Activated CD8-positive, alpha-beta memory T cell treated with anti-CD3 and anti-CD28 coated beads, Interleukin-2, amount 10 ng/mL, durations not matched to agents 7 days and 5 days (primary cell): ENCODE results near the gene CSMD2. TPM values are rescaled to one million over a fixed set of nuclear protein-coding genes. Genes with fewer than 3 reads are reported as not detected.

Source experiments
- ATAC-seq: fragments of 150-1000 bp; cut with Tn5 transposase; one replicate; pipeline ENCODE4 v1.10.0; 2021; ENCODE audit warnings: moderate library complexity
- CTCF ChIA-PET: fragments of 350-600 bp; sonication (Branson Sonifier 250); formaldehyde crosslinking; loops from one replicate; lab custom pipeline; 2021; ENCODE audit warnings: antibody characterized with exemption; lab: Charles Lee
- DNase-seq: peaks from one replicate; pipeline ENCODE4 v3.0.0-alpha.2; 2020
- H3K27ac Mint-ChIP-seq: one replicate; pipeline ENCODE4 v1.8.0; 2021; ENCODE audit warnings: mild to moderate bottlenecking, mixed read lengths
- H3K27me3 Mint-ChIP-seq: one replicate; pipeline ENCODE4 v1.8.0; 2021; ENCODE audit warnings: mixed read lengths
- H3K36me3 Mint-ChIP-seq: one replicate; pipeline ENCODE4 v1.8.0; 2021; ENCODE audit warnings: mild to moderate bottlenecking, mixed read lengths
- H3K4me1 Mint-ChIP-seq: one replicate; pipeline ENCODE4 v1.8.0; 2021; ENCODE audit warnings: mixed read lengths
- H3K4me3 Mint-ChIP-seq: one replicate; pipeline ENCODE4 v1.8.0; 2021; ENCODE audit warnings: mild to moderate bottlenecking, moderate library complexity, mixed read lengths
- H3K9me3 Mint-ChIP-seq: one replicate; pipeline ENCODE4 v1.8.0; 2022; ENCODE audit warnings: low read depth, mixed read lengths
- total RNA-seq, 2 experiments: library from RNA; stranded (reverse); gene quantifications; one replicate each; pipeline ENCODE4 v1.2.3, GENCODE V29; 2021

The CSMD2 gene
- total RNA-seq, 2 experiments from 2014 or later: not detected

- Mint-ChIP-seq H3K27me3 (no peaks in the 10 kb centered on the region), H3K9me3 (no peaks in the 10 kb centered on the region), H3K4me1 (no peaks in the 10 kb centered on the region), H3K4me3 (no peak overlapping the region), H3K36me3 (no peaks in the 10 kb centered on the region), H3K27ac (no peak overlapping the region)
- CTCF ChIA-PET: no interaction called here
- DNase-seq (no peak), ATAC-seq (no peak)
Observed at GRCh38 chr1:33667386-33668282, 497.4 kb downstream of the CSMD2 start.

GRCh38 chr1:33666616-33667015, 498.4 kb downstream of the CSMD2 start:
- no peak overlapping the region for H3K4me3 Mint-ChIP-seq
- H3K27ac Mint-ChIP-seq: no peak overlapping the region
- ATAC-seq (no peak), DNase-seq (no peak)
- no peaks in the 10 kb centered on the region for H3K36me3 Mint-ChIP-seq
- CTCF ChIA-PET: no interaction called here
- no peaks in the 10 kb centered on the region for H3K9me3 Mint-ChIP-seq
- no peaks in the 10 kb centered on the region for H3K27me3 Mint-ChIP-seq
- H3K4me1 Mint-ChIP-seq: no peaks in the 10 kb centered on the region

GRCh38 chr1:33661811-33662454, 503.1 kb downstream of the CSMD2 start:
- Mint-ChIP-seq H3K4me1 (no peaks in the 10 kb centered on the region), H3K9me3 (no peaks in the 10 kb centered on the region)
- no peak for ATAC-seq

GRCh38 chr1:33660956-33661355, 504.1 kb downstream of the CSMD2 start:
- Mint-ChIP-seq H3K36me3 (no peaks in the 10 kb centered on the region), H3K4me3 (no peak overlapping the region), H3K4me1 (no peaks in the 10 kb centered on the region), H3K27ac (no peak overlapping the region), H3K9me3 (no peaks in the 10 kb centered on the region), H3K27me3 (peaks cover 2% of the 10 kb centered on the region)
- CTCF ChIA-PET: interaction anchor here (2.8 kb wide), 1 partner anchor 28 kb away, joined by 11 read pairs; no protein-coding TSS in a partner anchor
- no peak for DNase-seq
- ATAC-seq: no peak

More at GRCh38 chr1:33661811-33662454, 503.1 kb downstream of the CSMD2 start:
- no peak overlapping the region for H3K4me3 Mint-ChIP-seq
- H3K36me3 Mint-ChIP-seq: no peaks in the 10 kb centered on the region
- CTCF ChIA-PET: no interaction called here
- peaks cover 2% of the 10 kb centered on the region for H3K27me3 Mint-ChIP-seq
- no peak for DNase-seq
- H3K27ac Mint-ChIP-seq: no peak overlapping the region

- H3K36me3 Mint-ChIP-seq: no peaks in the 10 kb centered on the region
- H3K27ac Mint-ChIP-seq: no peak overlapping the region
- H3K4me3 Mint-ChIP-seq: no peak overlapping the region
- ATAC-seq (no peak), DNase-seq (no peak)
- CTCF ChIA-PET: interaction anchor here (2.8 kb wide), 1 partner anchor 27 kb away, joined by 11 read pairs; no protein-coding TSS in a partner anchor
- H3K9me3 Mint-ChIP-seq: no peaks in the 10 kb centered on the region
- no peaks in the 10 kb centered on the region for H3K4me1 Mint-ChIP-seq
- H3K27me3 Mint-ChIP-seq: peaks cover 2% of the 10 kb centered on the region
Observed at GRCh38 chr1:33660244-33660643, 504.8 kb downstream of the CSMD2 start.

GRCh38 chr1:33659641-33660040, 505.4 kb downstream of the CSMD2 start:
- no peaks in the 10 kb centered on the region for H3K36me3 Mint-ChIP-seq
- no peak overlapping the region for H3K27ac Mint-ChIP-seq
- no peak overlapping the region for H3K4me3 Mint-ChIP-seq
- H3K27me3 Mint-ChIP-seq: peaks cover 2% of the 10 kb centered on the region
- H3K9me3 Mint-ChIP-seq: no peaks in the 10 kb centered on the region
- ATAC-seq (no peak), DNase-seq (no peak)
- CTCF ChIA-PET: interaction anchor here (2.8 kb wide), 1 partner anchor 26 kb away, joined by 11 read pairs; no protein-coding TSS in a partner anchor
- no peaks in the 10 kb centered on the region for H3K4me1 Mint-ChIP-seq

GRCh38 chr1:33657833-33658232, 507.2 kb downstream of the CSMD2 start:
- DNase-seq (no peak), ATAC-seq (no peak)
- H3K4me1 Mint-ChIP-seq: no peaks in the 10 kb centered on the region
- peaks cover 2% of the 10 kb centered on the region for H3K27me3 Mint-ChIP-seq
- H3K9me3 Mint-ChIP-seq: no peaks in the 10 kb centered on the region
- H3K27ac Mint-ChIP-seq: no peak overlapping the region
- CTCF ChIA-PET: no interaction called here
- H3K4me3 Mint-ChIP-seq: no peak overlapping the region
- no peaks in the 10 kb centered on the region for H3K36me3 Mint-ChIP-seq

- no peak overlapping the region for H3K27ac Mint-ChIP-seq
- peaks cover 2% of the 10 kb centered on the region for H3K27me3 Mint-ChIP-seq
- H3K36me3 Mint-ChIP-seq: no peaks in the 10 kb centered on the region
- no peaks in the 10 kb centered on the region for H3K4me1 Mint-ChIP-seq
- ATAC-seq: no peak
- DNase-seq: no peak
- CTCF ChIA-PET: no interaction called here
- H3K4me3 Mint-ChIP-seq: no peak overlapping the region
- no peaks in the 10 kb centered on the region for H3K9me3 Mint-ChIP-seq
Observed at GRCh38 chr1:33656467-33657005, 508.5 kb downstream of the CSMD2 start.

GRCh38 chr1:33655496-33655895, 509.5 kb downstream of the CSMD2 start:
- CTCF ChIA-PET: interaction anchor here (0.5 to 1.2 kb wide), 2 partner anchors 22 to 24 kb away, joined by 3 read pairs; no protein-coding TSS in a partner anchor
- H3K27me3 Mint-ChIP-seq: peaks cover 2% of the 10 kb centered on the region
- no peak for ATAC-seq

GRCh38 chr1:33654267-33654834, 510.7 kb downstream of the CSMD2 start:
- Mint-ChIP-seq H3K4me3 (no peak overlapping the region), H3K27me3 (peaks cover 2% of the 10 kb centered on the region), H3K4me1 (no peaks in the 10 kb centered on the region), H3K36me3 (no peaks in the 10 kb centered on the region), H3K27ac (no peak overlapping the region), H3K9me3 (no peaks in the 10 kb centered on the region)
- no peak for DNase-seq
- CTCF ChIA-PET: interaction anchor here (1.2 kb wide), 1 partner anchor 21 kb away, joined by 3 read pairs; no protein-coding TSS in a partner anchor
- ATAC-seq: no peak

More at GRCh38 chr1:33655496-33655895, 509.5 kb downstream of the CSMD2 start:
- DNase-seq: no peak
- no peaks in the 10 kb centered on the region for H3K4me1 Mint-ChIP-seq
- no peak overlapping the region for H3K27ac Mint-ChIP-seq
- no peaks in the 10 kb centered on the region for H3K9me3 Mint-ChIP-seq
- H3K4me3 Mint-ChIP-seq: no peak overlapping the region
- no peaks in the 10 kb centered on the region for H3K36me3 Mint-ChIP-seq

- no peaks in the 10 kb centered on the region for H3K9me3 Mint-ChIP-seq
- ATAC-seq (no peak), DNase-seq (no peak)
- CTCF ChIA-PET: no interaction called here
- no peak overlapping the region for H3K27ac Mint-ChIP-seq
- no peak overlapping the region for H3K4me3 Mint-ChIP-seq
- H3K27me3 Mint-ChIP-seq: peaks cover 2% of the 10 kb centered on the region
- H3K4me1 Mint-ChIP-seq: no peaks in the 10 kb centered on the region
- no peaks in the 10 kb centered on the region for H3K36me3 Mint-ChIP-seq
Observed at GRCh38 chr1:33653226-33653625, 511.8 kb downstream of the CSMD2 start.

GRCh38 chr1:33650708-33651107, 514.3 kb downstream of the CSMD2 start:
- DNase-seq (no peak), ATAC-seq (no peak)
- Mint-ChIP-seq H3K36me3 (no peaks in the 10 kb centered on the region), H3K4me3 (no peak overlapping the region), H3K9me3 (no peaks in the 10 kb centered on the region), H3K4me1 (no peaks in the 10 kb centered on the region), H3K27ac (no peak overlapping the region), H3K27me3 (peaks cover 4% of the 10 kb centered on the region)
- CTCF ChIA-PET: no interaction called here

- H3K9me3 Mint-ChIP-seq: no peaks in the 10 kb centered on the region
- ATAC-seq (no peak), DNase-seq (no peak)
- no peaks in the 10 kb centered on the region for H3K36me3 Mint-ChIP-seq
- CTCF ChIA-PET: no interaction called here
- no peaks in the 10 kb centered on the region for H3K4me1 Mint-ChIP-seq
- H3K4me3 Mint-ChIP-seq: no peak overlapping the region
- peaks cover 4% of the 10 kb centered on the region for H3K27me3 Mint-ChIP-seq
- H3K27ac Mint-ChIP-seq: no peak overlapping the region
Observed at GRCh38 chr1:33649759-33650158, 515.3 kb downstream of the CSMD2 start.
